ENCODE results near the gene FRMD4A. TPM values are rescaled to one million over a fixed set of nuclear protein-coding genes. Genes with fewer than 3 reads are reported as not detected.
"Not testable (repeated sequence)": the region's sequence is repeated elsewhere in the genome, so short reads cannot be mapped to it uniquely, and the experiment has no call there.

FRMD4A gene
- total RNA-seq, 5 donors from 2014 or later (not counting 1 experiment from before 2014, with no cell fraction given) = 1.3 to 1.8 (median 1.4) TPM

GRCh38 chr10:14048930-14049613 is 281.7 kb downstream of the FRMD4A start:
- Mint-ChIP-seq H3K36me3 (no peaks in the 10 kb centered on the region), H3K9me3 (peaks cover 0 to 9% (median 4%) of the 10 kb centered on the region in 3 donors), H3K4me1 (no peaks in the 10 kb centered on the region), H3K27ac (no peak overlapping the region), H3K4me3 (no peak overlapping the region), H3K27me3 (no peaks in the 10 kb centered on the region)
- ChIA-PET CTCF (no interaction called here), POLR2A (no interaction called here)
- Histone ChIP-seq H3K4me3 (ENCODE audit: control insufficient read depth in 1 of 2, extremely low read depth in 1 of 2, low read length in 1 of 2) (no peak overlapping the region), H3K27me3 (replicated peaks in 1 of 2; ENCODE audit: control insufficient read depth in 2 of 2, extremely low read depth in 1 of 2, insufficient read depth in 2 of 2, low read length in 1 of 2) (peaks cover 0 to 5% of the 10 kb centered on the region in 2 experiments), H3K9me3 (no peaks in the 10 kb centered on the region), H3K36me3 (ENCODE audit: control insufficient read depth in 2 of 2, extremely low read depth in 1 of 2, insufficient read depth in 1 of 2, low read length in 1 of 2) (no peaks in the 10 kb centered on the region), H3K27ac (ENCODE audit: low read length) (no peak overlapping the region), H3K4me1 (ENCODE audit: control insufficient read depth in 1 of 2, extremely low read depth in 1 of 2, insufficient read depth in 2 of 2, low read length in 2 of 2) (no peaks in the 10 kb centered on the region)
- DNase-seq (no peak), ATAC-seq (replicated peaks in 1 of 4) (no peak)
- 51% methylated on average over 2 of the region's 6 CpGs for WGBS (ENCODE audit: insufficient coverage)

- no peak overlapping the region for H3K27ac ChIP-seq (ENCODE audit: low read length)
- POLR2A ChIA-PET = no interaction called here
- Mint-ChIP-seq H3K27ac (no peak overlapping the region), H3K9me3 (peaks cover 0 to 6% (median 2%) of the 10 kb centered on the region in 3 donors), H3K36me3 (no peaks in the 10 kb centered on the region), H3K4me1 (no peaks in the 10 kb centered on the region), H3K4me3 (no peak overlapping the region), H3K27me3 (no peaks in the 10 kb centered on the region)
- CTCF ChIA-PET = no interaction called here
- H3K4me1 ChIP-seq (ENCODE audit: control insufficient read depth in 1 of 2, extremely low read depth in 1 of 2, insufficient read depth in 2 of 2, low read length in 2 of 2) = no peaks in the 10 kb centered on the region
- H3K4me3 ChIP-seq (ENCODE audit: control insufficient read depth in 1 of 2, extremely low read depth in 1 of 2, low read length in 1 of 2) = no peak overlapping the region
- H3K9me3 ChIP-seq = no peaks in the 10 kb centered on the region
- WGBS (ENCODE audit: insufficient coverage) = 40% methylated on average over 1 of the region's 2 CpGs
- peaks cover 0 to 5% of the 10 kb centered on the region in 2 experiments for H3K27me3 ChIP-seq (replicated peaks in 1 of 2; ENCODE audit: control insufficient read depth in 2 of 2, extremely low read depth in 1 of 2, insufficient read depth in 2 of 2, low read length in 1 of 2)
- ATAC-seq (replicated peaks in 1 of 4) (no peak), DNase-seq (no peak)
- no peaks in the 10 kb centered on the region for H3K36me3 ChIP-seq (ENCODE audit: control insufficient read depth in 2 of 2, extremely low read depth in 1 of 2, insufficient read depth in 1 of 2, low read length in 1 of 2)
Measured at GRCh38 chr10:14047431-14047830, 283.3 kb downstream of the FRMD4A start.

- CTCF ChIA-PET = interaction anchor here in 1 of 2 donors (0.7 to 2.0 kb wide), 2 partner anchors 10 to 704 kb away, joined by 7 to 8 read pairs; no protein-coding TSS in a partner anchor
- H3K9me3 Mint-ChIP-seq = not testable (repeated sequence)
Measured at GRCh38 chr10:14042051-14042450, 288.7 kb downstream of the FRMD4A start.

GRCh38 chr10:14040787-14041631 is 289.7 kb downstream of the FRMD4A start:
- Mint-ChIP-seq H3K9me3 (peaks cover 0 to 4% (median 0%) of the 10 kb centered on the region in 3 donors), H3K27ac (no peak overlapping the region), H3K36me3 (no peaks in the 10 kb centered on the region), H3K4me1 (peaks cover 5 to 10% (median 5%) of the 10 kb centered on the region in 3 donors), H3K27me3 (no peaks in the 10 kb centered on the region), H3K4me3 (no peak overlapping the region)
- Histone ChIP-seq H3K9me3 (no peaks in the 10 kb centered on the region), H3K4me1 (ENCODE audit: control insufficient read depth in 1 of 2, extremely low read depth in 1 of 2, insufficient read depth in 2 of 2, low read length in 2 of 2) (no peaks in the 10 kb centered on the region), H3K36me3 (ENCODE audit: control insufficient read depth in 2 of 2, extremely low read depth in 1 of 2, insufficient read depth in 1 of 2, low read length in 1 of 2) (no peaks in the 10 kb centered on the region), H3K27me3 (replicated peaks in 1 of 2; ENCODE audit: control insufficient read depth in 2 of 2, extremely low read depth in 1 of 2, insufficient read depth in 2 of 2, low read length in 1 of 2) (no peaks in the 10 kb centered on the region), H3K27ac (ENCODE audit: low read length) (no peak overlapping the region), H3K4me3 (ENCODE audit: control insufficient read depth in 1 of 2, extremely low read depth in 1 of 2, low read length in 1 of 2) (no peak overlapping the region)
- no peak for ATAC-seq (replicated peaks in 1 of 4)
- WGBS (ENCODE audit: insufficient coverage) = 45% methylated on average over 4 of the region's 9 CpGs
- no peak for DNase-seq
- ChIA-PET CTCF (interaction anchor here in 1 of 2 donors (2.0 kb wide), 1 partner anchor 9 kb away, joined by 8 read pairs; no protein-coding TSS in a partner anchor), POLR2A (interaction anchor here in 1 of 2 donors (0.5 to 0.6 kb wide), 2 partner anchors 12 to 54 kb away, joined by 3 read pairs; no protein-coding TSS in a partner anchor)

More at GRCh38 chr10:14042051-14042450, 288.7 kb downstream of the FRMD4A start:
- H3K4me1 ChIP-seq (ENCODE audit: control insufficient read depth in 1 of 2, extremely low read depth in 1 of 2, insufficient read depth in 2 of 2, low read length in 2 of 2); H3K27me3 Mint-ChIP-seq; H3K36me3 Mint-ChIP-seq; H3K9me3 ChIP-seq; H3K4me3 Mint-ChIP-seq; H3K27me3 ChIP-seq (replicated peaks in 1 of 2; ENCODE audit: control insufficient read depth in 2 of 2, extremely low read depth in 1 of 2, insufficient read depth in 2 of 2, low read length in 1 of 2); DNase-seq; H3K27ac ChIP-seq (ENCODE audit: low read length); H3K4me3 ChIP-seq (ENCODE audit: control insufficient read depth in 1 of 2, extremely low read depth in 1 of 2, low read length in 1 of 2); ATAC-seq (replicated peaks in 1 of 4); H3K27ac Mint-ChIP-seq; H3K36me3 ChIP-seq (ENCODE audit: control insufficient read depth in 2 of 2, extremely low read depth in 1 of 2, insufficient read depth in 1 of 2, low read length in 1 of 2); H3K4me1 Mint-ChIP-seq: not testable (repeated sequence)
- 96% methylated on average over 7 of the region's 7 CpGs for WGBS (ENCODE audit: insufficient coverage)
- POLR2A ChIA-PET = interaction anchor here in 1 of 2 donors (0.6 kb wide), 1 partner anchor 437 kb away, joined by 5 read pairs; no protein-coding TSS in a partner anchor

- H3K27ac ChIP-seq (ENCODE audit: low read length) = no peak overlapping the region
- no peak overlapping the region for H3K4me3 ChIP-seq (ENCODE audit: control insufficient read depth in 1 of 2, extremely low read depth in 1 of 2, low read length in 1 of 2)
- ChIA-PET POLR2A (no interaction called here), CTCF (interaction anchor here in 1 of 2 donors (2.0 kb wide), 1 partner anchor 8 kb away, joined by 8 read pairs; no protein-coding TSS in a partner anchor)
- Mint-ChIP-seq H3K27me3 (no peaks in the 10 kb centered on the region), H3K4me3 (no peak overlapping the region), H3K4me1 (peaks cover 5 to 10% (median 5%) of the 10 kb centered on the region in 3 donors), H3K36me3 (no peaks in the 10 kb centered on the region), H3K27ac (no peak overlapping the region), H3K9me3 (peaks cover 0 to 4% (median 0%) of the 10 kb centered on the region in 3 donors)
- WGBS (ENCODE audit: insufficient coverage) = 85% methylated on average over 4 of the region's 4 CpGs
- H3K36me3 ChIP-seq (ENCODE audit: control insufficient read depth in 2 of 2, extremely low read depth in 1 of 2, insufficient read depth in 1 of 2, low read length in 1 of 2) = no peaks in the 10 kb centered on the region
- ATAC-seq (replicated peaks in 1 of 4) (no peak), DNase-seq (no peak)
- H3K4me1 ChIP-seq (ENCODE audit: control insufficient read depth in 1 of 2, extremely low read depth in 1 of 2, insufficient read depth in 2 of 2, low read length in 2 of 2) = no peaks in the 10 kb centered on the region
- no peaks in the 10 kb centered on the region for H3K9me3 ChIP-seq
- H3K27me3 ChIP-seq (replicated peaks in 1 of 2; ENCODE audit: control insufficient read depth in 2 of 2, extremely low read depth in 1 of 2, insufficient read depth in 2 of 2, low read length in 1 of 2) = no peaks in the 10 kb centered on the region
Measured at GRCh38 chr10:14039968-14040668, 290.6 kb downstream of the FRMD4A start.

GRCh38 chr10:14036233-14036632 is 294.5 kb downstream of the FRMD4A start:
- POLR2A ChIA-PET = no interaction called here
- Histone ChIP-seq H3K4me1 (ENCODE audit: control insufficient read depth in 1 of 2, extremely low read depth in 1 of 2, insufficient read depth in 2 of 2, low read length in 2 of 2) (peaks cover 0 to 9% of the 10 kb centered on the region in 2 experiments), H3K36me3 (ENCODE audit: control insufficient read depth in 2 of 2, extremely low read depth in 1 of 2, insufficient read depth in 1 of 2, low read length in 1 of 2) (no peaks in the 10 kb centered on the region), H3K9me3 (no peaks in the 10 kb centered on the region), H3K27ac (ENCODE audit: low read length) (no peak overlapping the region), H3K4me3 (ENCODE audit: control insufficient read depth in 1 of 2, extremely low read depth in 1 of 2, low read length in 1 of 2) (no peak overlapping the region), H3K27me3 (replicated peaks in 1 of 2; ENCODE audit: control insufficient read depth in 2 of 2, extremely low read depth in 1 of 2, insufficient read depth in 2 of 2, low read length in 1 of 2) (peaks cover 0 to 3% of the 10 kb centered on the region in 2 experiments)
- Mint-ChIP-seq H3K4me3 (no peak overlapping the region), H3K27ac (no peak overlapping the region), H3K9me3 (no peaks in the 10 kb centered on the region), H3K27me3 (no peaks in the 10 kb centered on the region), H3K4me1 (peaks cover 7 to 14% (median 11%) of the 10 kb centered on the region in 3 donors), H3K36me3 (no peaks in the 10 kb centered on the region)
- ATAC-seq (replicated peaks in 1 of 4) = no peak
- 84% methylated on average over 5 of the region's 7 CpGs for WGBS (ENCODE audit: insufficient coverage)
- CTCF ChIA-PET = no interaction called here
- no peak for DNase-seq
